Transverse colon (tissue), 3 donors: ENCODE data around the gene CNNM1.

Experiments
- CTCF ChIP-seq, 5 experiments: fragments of 200-600 bp in 3 of 5; fragments of 450-650 bp in 2 of 5; sonication (generic) in 3 of 5; IDR thresholded peaks; 1 replicate in 2 of 5; 2 replicates in 3 of 5; pipeline ENCODE4 v1.5.1; 2016 to 2017; ENCODE audit warnings: antibody characterized with exemption in 5 of 5, inconsistent platforms in 3 of 5, mild to moderate bottlenecking in 2 of 5, moderate library complexity in 1 of 5
- EP300 ChIP-seq: sonication (generic); formaldehyde crosslinking; IDR thresholded peaks from one replicate; pipeline ENCODE4 v1.6.1; 2017; ENCODE audit warnings: antibody characterized with exemption, low read depth
- POLR2A ChIP-seq: fragments of 450-650 bp; IDR thresholded peaks from one replicate; pipeline ENCODE4 v1.6.1; 2016; ENCODE audit warnings: antibody characterized with exemption, mild to moderate bottlenecking, moderate library complexity

GRCh38 chr10:99422529-99423096 lies 93.5 kb downstream of the CNNM1 start:
- TF ChIP-seq CTCF (IDR thresholded peaks at IDR 0.05) (no peak), POLR2A (no peak), EP300 (no peak)
